Urothelium cell line (cell line): ENCODE measurements around the gene KRT12.

ENCODE experiments used
- DNase-seq: peaks from one replicate; pipeline ENCODE4 v3.0.0; 2011; ENCODE audit warnings: low spot score, mixed read lengths
- FAIRE-seq: peaks from 2 replicates; lab custom pipeline; 2011; peaks lifted over from hg19 to GRCh38; lab: Jason Lieb, UNC

KRT12 gene

DNA sequence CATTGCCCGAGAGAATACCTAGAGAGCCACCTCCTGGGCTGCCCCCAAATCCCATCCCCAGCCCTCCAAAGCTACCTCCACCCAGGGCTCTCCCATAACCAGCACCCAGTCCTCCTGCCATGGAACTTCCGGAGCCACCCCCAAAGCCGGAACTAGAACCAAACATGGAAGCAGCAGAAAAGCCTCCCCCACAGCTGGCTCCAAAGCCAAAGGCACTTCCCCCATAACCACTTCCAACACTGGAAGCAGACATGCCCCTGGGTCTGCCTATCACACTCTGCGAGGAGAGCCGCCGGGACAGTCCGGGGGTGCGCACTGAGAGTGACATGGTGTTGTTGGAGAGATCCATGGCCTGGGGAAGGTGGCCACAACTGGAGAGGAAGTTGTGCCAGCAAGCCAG, at the start of gene KRT12:
Gene KRT12 (minus strand): TSS at position 386 of the 400 bp plus-strand sequence. CDS start 37 bp downstream, at position 349.
- FAIRE-seq = no peak
- no peak for DNase-seq

DNA sequence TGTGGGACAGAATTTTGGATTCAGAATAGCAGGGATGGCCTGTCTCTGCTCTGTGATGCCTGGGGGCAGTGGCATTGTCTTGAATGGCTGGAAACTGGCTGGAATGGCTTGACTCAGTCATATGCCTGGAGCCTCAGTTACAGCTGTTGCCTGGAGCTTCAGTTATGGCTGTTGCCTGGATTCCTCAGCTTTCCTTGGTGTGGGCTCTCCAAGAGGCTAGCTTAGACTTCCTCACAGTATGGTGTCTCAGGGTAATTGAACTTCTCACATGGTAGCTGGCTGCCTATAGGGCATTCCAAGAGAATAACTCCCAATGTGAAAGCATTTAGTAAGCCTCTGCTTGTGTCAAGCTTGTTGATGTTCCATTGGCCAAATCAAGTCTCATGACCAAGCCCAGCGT, 49.3 kb upstream of the KRT12 start:
- DNase-seq = no peak
- FAIRE-seq = no peak

GRCh38 chr17:40915721-40916256, 48.8 kb upstream of the KRT12 start:
- DNase-seq = no peak
- FAIRE-seq = no peak

DNA sequence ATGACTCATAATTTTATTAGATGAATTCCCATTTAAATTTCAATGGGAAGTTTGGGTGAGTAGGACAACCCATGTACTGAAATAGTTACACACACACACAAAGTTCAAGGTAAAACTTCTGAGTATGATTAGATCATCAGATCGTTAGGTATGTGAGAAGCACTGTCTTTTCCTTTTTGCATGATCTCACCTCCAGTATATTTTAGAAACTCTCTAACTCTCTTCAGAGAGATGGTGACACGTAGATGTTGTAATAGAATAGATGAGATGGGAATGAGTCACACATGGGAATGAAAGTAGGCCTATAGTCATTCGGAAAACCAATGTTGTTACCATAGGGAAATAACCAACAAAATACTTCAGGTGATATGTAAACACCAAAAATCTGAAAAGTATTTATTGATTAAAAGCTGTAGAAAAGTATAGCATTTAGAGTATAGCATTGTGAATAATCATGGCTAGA, 48.2 kb upstream of the KRT12 start:
- DNase-seq (peak; percentile 75), FAIRE-seq (no peak)

DNA sequence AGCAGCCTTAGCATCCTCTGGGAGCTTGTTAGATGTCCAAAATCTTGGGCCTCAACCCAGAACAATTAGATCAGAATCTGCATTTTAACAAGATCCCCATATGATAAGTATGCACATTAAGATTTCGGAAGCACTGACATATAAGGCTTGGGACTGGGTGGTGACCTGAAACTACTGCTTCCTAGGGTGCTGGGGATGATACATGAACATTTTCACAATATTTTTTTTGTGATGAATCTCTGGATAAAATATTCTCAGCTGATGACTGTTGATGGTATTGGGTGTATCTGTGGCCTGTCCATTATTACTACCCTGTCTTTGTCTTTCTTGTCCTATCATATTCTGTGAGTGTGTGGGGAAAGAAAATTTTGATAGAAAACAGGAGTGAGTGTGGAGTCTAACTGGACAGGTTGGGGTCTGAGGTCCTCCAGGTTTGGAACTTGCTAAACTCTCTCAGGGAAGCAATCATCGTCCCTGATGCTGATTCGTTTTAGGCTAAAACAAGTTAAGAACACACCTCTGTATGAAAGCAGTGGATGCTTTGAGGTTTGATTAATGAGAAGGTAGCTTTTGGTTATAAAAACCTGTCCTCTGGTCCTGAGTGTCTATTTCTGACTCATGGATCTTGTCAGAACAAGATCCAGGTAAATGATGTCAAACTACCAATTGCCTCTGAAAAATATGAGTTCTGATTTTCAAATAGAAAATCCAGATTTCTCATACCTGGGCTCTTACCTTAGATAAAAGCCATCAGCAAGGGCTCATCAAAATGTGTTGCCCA, 47.2 kb upstream of the KRT12 start:
- no peak for FAIRE-seq

GRCh38 chr17:40912486-40913210, 45.6 kb upstream of the KRT12 start:
- no peak for FAIRE-seq

More for the DNA sequence above, 47.2 kb upstream of the KRT12 start:
- no peak for DNase-seq

DNA sequence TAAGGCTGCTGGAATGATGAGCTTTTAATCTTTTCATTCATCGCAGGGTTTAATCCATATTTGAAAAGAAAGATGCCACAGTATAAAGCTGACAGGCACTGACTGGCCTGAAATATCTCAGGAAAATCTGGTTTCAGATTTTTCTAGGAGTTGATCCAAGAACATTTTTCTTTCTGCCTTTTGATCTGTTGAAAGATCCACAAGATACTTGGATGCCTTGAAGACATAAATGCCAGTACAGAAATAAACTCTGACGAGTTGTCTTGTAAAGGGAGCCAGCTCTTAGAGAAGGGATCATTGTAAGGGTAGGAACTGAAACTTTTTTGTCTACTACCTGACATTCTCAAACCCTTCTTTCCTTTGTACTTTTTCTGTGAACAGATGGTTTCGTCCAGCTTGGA, 43.4 kb upstream of the KRT12 start:
- FAIRE-seq (no peak), DNase-seq (no peak)

More at GRCh38 chr17:40912486-40913210, 45.6 kb upstream of the KRT12 start:
- no peak for DNase-seq

DNA sequence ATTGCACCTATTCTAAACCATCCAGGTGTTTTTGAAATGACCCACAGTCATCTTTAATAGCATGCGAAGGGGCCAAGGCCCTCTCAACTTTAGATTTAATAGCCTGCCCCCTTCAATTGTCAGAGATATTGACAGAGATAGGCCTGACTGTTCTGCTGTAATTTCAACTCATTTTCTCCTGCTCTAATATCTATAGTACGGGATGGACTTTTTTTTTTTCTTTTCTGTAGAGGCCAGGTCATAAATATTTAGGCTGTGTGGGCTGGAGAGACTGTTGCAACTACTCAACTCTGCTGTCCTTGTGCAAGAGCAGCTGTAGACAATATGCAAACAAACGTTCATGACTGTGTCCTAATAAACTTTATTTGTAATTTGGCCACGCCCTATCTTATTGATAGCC, 42.7 kb upstream of the KRT12 start:
- no peak for DNase-seq
- FAIRE-seq = no peak

DNA sequence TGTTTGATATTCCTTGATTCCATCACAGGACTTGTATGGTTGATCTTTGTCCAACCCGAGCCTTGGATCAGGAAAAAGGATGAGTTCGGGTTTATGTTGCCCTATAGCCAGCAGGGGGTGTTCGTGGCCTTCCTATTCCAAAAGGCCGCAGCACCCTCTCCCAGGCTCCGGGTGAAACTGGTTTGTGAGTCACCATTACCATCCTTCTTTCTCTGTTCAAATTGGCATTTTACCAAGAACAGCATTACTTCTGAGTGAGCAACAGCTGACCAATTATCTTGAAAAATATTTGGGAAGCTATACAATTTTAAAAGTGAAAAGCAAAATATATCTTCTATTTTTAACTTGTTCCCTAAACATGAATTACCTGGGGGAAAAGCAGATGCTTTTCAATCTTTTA, 42.3 kb upstream of the KRT12 start:
- FAIRE-seq (no peak), DNase-seq (peak; percentile 89)

DNA sequence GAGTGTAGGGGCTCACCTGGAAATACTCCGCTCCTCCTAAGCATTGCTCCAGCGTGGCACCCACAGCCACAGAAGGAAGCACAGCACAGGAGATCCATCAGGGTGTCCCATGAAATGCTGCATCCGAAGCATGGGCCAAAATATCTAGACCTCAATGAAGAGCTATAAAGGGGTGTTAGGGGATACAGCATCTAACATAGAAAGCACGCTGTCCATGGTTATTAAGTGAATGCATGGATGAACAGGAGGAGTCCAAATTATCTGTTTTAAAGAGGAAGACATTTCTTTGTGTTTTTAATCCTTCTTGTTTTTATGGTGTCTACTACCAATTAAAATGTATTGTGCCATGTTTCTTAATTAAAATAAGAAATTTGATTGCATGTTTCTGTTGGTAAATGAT, 39.6 kb upstream of the KRT12 start:
- no peak for FAIRE-seq
- no peak for DNase-seq

DNA sequence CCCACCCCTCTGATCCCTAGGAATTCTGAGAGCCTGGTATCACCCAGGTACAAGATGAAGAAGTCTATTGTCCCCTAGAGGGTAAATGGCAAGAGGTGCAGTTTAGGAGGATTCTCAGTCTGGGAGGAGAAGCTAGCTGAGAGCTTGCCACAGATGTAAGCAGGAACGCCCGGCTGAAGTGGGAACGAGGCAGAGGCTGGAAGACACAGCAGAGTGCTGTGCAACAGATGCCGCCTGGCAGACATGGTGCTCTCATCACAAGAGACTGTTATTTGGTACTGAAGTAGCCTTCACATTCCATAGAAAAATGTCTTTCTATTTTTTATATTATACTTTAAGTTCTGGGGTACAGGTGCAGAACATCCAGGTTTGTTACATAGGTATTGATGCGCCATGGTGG, 38.3 kb upstream of the KRT12 start:
- no peak for DNase-seq
- FAIRE-seq = no peak

DNA sequence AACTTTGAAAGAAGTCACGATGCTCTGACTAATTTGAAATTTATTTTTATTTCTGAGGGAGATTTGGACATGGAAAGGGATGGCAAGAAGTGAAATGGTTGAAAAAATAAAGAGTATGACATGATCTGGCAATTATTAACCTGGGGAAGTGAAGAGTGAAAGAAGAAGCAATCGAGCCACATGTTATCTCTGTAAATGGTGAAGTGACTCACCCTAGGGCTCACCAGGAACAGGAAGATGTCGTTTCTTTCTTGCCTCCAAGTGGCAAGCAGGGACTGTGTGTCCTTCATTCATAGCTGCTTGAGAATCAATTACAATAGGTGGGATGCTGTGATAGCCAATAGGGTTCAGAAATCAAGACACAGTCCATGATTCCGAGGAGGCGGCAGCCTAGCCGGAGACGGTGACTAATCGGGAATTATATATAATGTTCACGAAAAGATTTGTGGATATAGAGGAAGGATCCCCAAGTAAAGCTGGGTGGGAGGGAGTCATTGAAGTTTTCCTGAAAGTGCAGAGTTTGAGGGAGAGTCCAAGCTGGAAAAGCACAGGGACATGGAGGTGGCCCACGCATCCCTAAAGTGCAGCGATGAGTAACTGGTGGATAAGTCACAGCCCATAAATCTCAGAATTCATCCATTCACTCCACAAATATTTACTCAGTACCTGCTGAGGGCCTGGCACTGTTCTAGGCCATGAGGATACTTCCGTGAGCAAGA, 36.3 kb upstream of the KRT12 start:
- DNase-seq (peak; percentile 76), FAIRE-seq (peak; percentile 61)

DNA sequence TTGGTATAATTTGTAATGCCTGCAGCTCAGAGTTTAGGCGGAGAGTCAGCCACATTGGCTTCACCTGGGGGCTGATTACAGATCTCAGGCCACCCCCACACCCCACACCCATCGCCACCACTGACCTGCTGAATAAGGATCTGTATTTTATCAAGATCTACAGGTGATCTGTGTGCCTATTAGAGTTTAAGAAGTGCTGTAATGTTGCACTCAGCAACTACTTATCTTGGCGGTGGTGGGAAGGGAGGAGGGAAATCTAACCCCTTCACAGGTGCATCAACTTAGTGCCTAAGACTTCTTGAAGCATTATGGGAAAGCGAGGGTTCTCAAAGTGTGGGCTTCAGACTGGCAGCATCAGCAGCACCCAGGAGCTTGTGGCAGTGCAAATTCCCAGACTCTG, 35.5 kb upstream of the KRT12 start:
- DNase-seq = no peak
- FAIRE-seq = no peak

DNA sequence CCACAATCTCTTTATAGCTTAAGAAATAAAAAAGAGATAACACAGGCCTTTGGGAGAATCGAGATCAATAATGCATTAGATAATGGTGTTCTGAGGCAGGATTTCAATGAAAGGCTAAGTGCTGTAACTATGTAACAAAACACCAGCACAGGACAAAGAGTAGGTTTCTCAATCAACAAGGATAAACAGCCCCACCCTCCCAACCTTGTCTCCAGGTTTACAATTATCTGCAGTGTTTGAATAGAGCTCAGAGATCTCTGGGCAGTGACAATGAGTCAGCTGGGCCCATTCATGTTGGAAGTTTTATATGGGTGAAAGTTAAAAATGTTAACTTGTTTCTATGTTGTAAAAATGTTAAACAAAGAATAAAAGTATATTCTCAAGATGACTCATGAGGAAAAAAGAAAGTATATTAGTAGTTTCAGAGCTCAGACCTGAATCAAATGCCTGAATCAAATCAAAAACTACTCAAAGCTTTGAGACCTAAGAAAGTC, 35.0 kb upstream of the KRT12 start:
- FAIRE-seq = no peak
- peak; percentile 53 for DNase-seq

GRCh38 chr17:40900809-40901356, 33.9 kb upstream of the KRT12 start:
- no peak for FAIRE-seq
- DNase-seq = no peak

GRCh38 chr17:40896916-40897455, 30.0 kb upstream of the KRT12 start:
- no peak for FAIRE-seq

GRCh38 chr17:40895106-40895730, 28.2 kb upstream of the KRT12 start:
- FAIRE-seq (no peak), DNase-seq (no peak)

More at GRCh38 chr17:40896916-40897455, 30.0 kb upstream of the KRT12 start:
- DNase-seq = no peak

- FAIRE-seq (no peak), DNase-seq (no peak)
Observed at GRCh38 chr17:40888196-40888720, 21.2 kb upstream of the KRT12 start.

DNA sequence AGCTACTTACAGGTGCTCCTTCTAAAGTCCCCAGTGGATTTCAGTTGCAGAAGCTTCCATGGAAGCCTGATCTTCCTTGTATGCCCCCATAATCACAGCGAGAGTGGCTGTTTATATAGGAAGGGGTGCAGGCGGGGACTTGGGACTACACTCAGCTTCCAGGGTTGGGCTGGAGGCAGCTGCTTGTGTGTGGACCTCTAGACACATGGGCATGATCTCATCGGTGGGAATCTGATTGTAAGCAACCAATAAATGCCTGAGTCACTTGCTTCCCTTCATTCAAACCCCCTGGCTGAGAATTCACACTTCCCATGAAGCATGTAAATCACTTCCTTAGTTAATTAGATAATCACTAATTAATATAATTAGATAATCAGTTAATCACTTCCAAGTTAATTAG, 19.1 kb upstream of the KRT12 start:
- no peak for FAIRE-seq
- DNase-seq = peak; percentile 43
